ENCODE measurements around the gene CHIC2. TPM values are rescaled to one million over a fixed set of nuclear protein-coding genes. Genes with fewer than 3 reads are reported as not detected.

Gene CHIC2
- total RNA-seq, 1 experiment from 2014 or later: 10.8 TPM

GRCh38 chr4:54103190-54103574 is 38.8 kb upstream of the CHIC2 start:
- ATAC-seq: no peak
- intact Hi-C loops (cut with micrococcal nuclease): no loop called here
- no peak for TF ChIP-seq CTCF (IDR thresholded peaks at IDR 0.05 in 2 of 3, conservative IDR thresholded peaks at IDR 0.05 in 1 of 3; ENCODE audit: borderline replicate concordance in 1 of 3, insufficient read depth in 1 of 3, low read depth in 2 of 3, low read length in 2 of 3)
- TF ChIP-seq EZH2phosphoT487 (IDR thresholded peaks at IDR 0.05; ENCODE audit: borderline replicate concordance): no peak
- no peak for TF ChIP-seq EZH2 (IDR thresholded peaks at IDR 0.05)
- Histone ChIP-seq H3K27me3 (ENCODE audit: insufficient read depth, low read length) (peaks cover 6% of the 10 kb centered on the region; the same call in 1 of the 2 replicates), H3K9me3 (ENCODE audit: control insufficient read depth in 1 of 2, insufficient read depth in 1 of 2, low read depth in 1 of 2, low read length in 2 of 2) (no peaks in the 10 kb centered on the region), H3K79me2 (ENCODE audit: insufficient read depth, low read length) (no peaks in the 10 kb centered on the region), H3K4me3 (replicated peaks in 1 of 2; ENCODE audit: low read depth in 1 of 2, low read length in 2 of 2) (no peak overlapping the region), H3K4me2 (ENCODE audit: low read length) (no peak overlapping the region), H2AFZ (ENCODE audit: low read depth, low read length, poor library complexity, severe bottlenecking) (no peak overlapping the region), H3K4me1 (ENCODE audit: control insufficient read depth in 1 of 2, insufficient read depth in 2 of 2, low read length in 2 of 2) (no peaks in the 10 kb centered on the region), H4K20me1 (ENCODE audit: insufficient read depth) (no peaks in the 10 kb centered on the region), H3K27ac (ENCODE audit: low read depth, low read length) (no peak overlapping the region), H3K36me3 (ENCODE audit: control insufficient read depth in 1 of 2, insufficient read depth in 2 of 2, low read length in 2 of 2) (no peaks in the 10 kb centered on the region), H3K9ac (ENCODE audit: low read length) (no peak overlapping the region), H3K9me2 (ENCODE audit: insufficient read depth) (no peaks in the 10 kb centered on the region)
- ChIA-PET CTCF (no interaction called here), RAD21 (ENCODE audit: low non-redundant PET in 1 of 2, low total read pairs in 2 of 2, uncharacterized antibody in 2 of 2, unreplicated experiment in 2 of 2) (no interaction called here), POLR2A (no interaction called here)
- DNase-seq (ENCODE audit: low read depth, low spot score): no peak
- no TSS peak for BruUV-seq (replicated peaks)

GRCh38 chr4:54102531-54103106 is 38.2 kb upstream of the CHIC2 start:
- no peak overlapping the region for H3K9ac ChIP-seq (ENCODE audit: low read length)
- no peak overlapping the region for H3K27ac ChIP-seq (ENCODE audit: low read depth, low read length)
- H4K20me1 ChIP-seq (ENCODE audit: insufficient read depth): no peaks in the 10 kb centered on the region
- intact Hi-C loops (cut with micrococcal nuclease): no loop called here
- H3K4me2 ChIP-seq (ENCODE audit: low read length): no peak overlapping the region
- H3K36me3 ChIP-seq (ENCODE audit: control insufficient read depth in 1 of 2, insufficient read depth in 2 of 2, low read length in 2 of 2): no peaks in the 10 kb centered on the region
- DNase-seq (ENCODE audit: low read depth, low spot score) (no peak), ATAC-seq (no peak)
- H3K9me2 ChIP-seq (ENCODE audit: insufficient read depth): no peaks in the 10 kb centered on the region
- no TSS peak for BruUV-seq (replicated peaks)
- TF ChIP-seq SRF (IDR thresholded peaks at IDR 0.05; ENCODE audit: low read depth) (no peak), REST (IDR thresholded peaks at IDR 0.05; ENCODE audit: low read depth) (no peak), FOSL1 (IDR thresholded peaks at IDR 0.05; ENCODE audit: low read depth) (no peak), ELF1 (IDR thresholded peaks at IDR 0.05; ENCODE audit: borderline replicate concordance, low read depth) (no peak), MAX (IDR thresholded peaks at IDR 0.05) (no peak), ATF3 (IDR thresholded peaks at IDR 0.05) (no peak), YY1 (IDR thresholded peaks at IDR 0.05; ENCODE audit: extremely low read depth, insufficient replicate concordance, low read depth, low read length) (no peak)
- ChIA-PET CTCF (no interaction called here), POLR2A (no interaction called here), RAD21 (ENCODE audit: low non-redundant PET in 1 of 2, low total read pairs in 2 of 2, uncharacterized antibody in 2 of 2, unreplicated experiment in 2 of 2) (no interaction called here)
- H3K4me3 ChIP-seq (replicated peaks in 1 of 2; ENCODE audit: low read depth in 1 of 2, low read length in 2 of 2): no peak overlapping the region
- no peaks in the 10 kb centered on the region for H3K4me1 ChIP-seq (ENCODE audit: control insufficient read depth in 1 of 2, insufficient read depth in 2 of 2, low read length in 2 of 2)
- H3K79me2 ChIP-seq (ENCODE audit: insufficient read depth, low read length): no peaks in the 10 kb centered on the region
- no peaks in the 10 kb centered on the region for H3K9me3 ChIP-seq (ENCODE audit: control insufficient read depth in 1 of 2, insufficient read depth in 1 of 2, low read depth in 1 of 2, low read length in 2 of 2)
- H2AFZ ChIP-seq (ENCODE audit: low read depth, low read length, poor library complexity, severe bottlenecking): no peak overlapping the region
- H3K27me3 ChIP-seq (ENCODE audit: insufficient read depth, low read length): peaks cover 11% of the 10 kb centered on the region; the same call in 1 of the 2 replicates
